Esophagus squamous epithelium (tissue), 5 donors: Measurements from ENCODE around the gene TRIM43. TPM values are rescaled to one million over a fixed set of nuclear protein-coding genes. Genes with fewer than 3 reads are reported as not detected.
"Not testable (repeated sequence)": the region's sequence is repeated elsewhere in the genome, so short reads cannot be mapped to it uniquely, and the experiment has no call there.

Experiments
- DNase-seq: peaks from one replicate; lab custom pipeline; 2025; lab: John Stamatoyannopoulos, UW
- H3K27ac ChIP-seq, 4 donors: fragments of 200-600 bp; sonication (generic); one replicate each; pipeline ENCODE4 v1.5.1; 2016 to 2019; ENCODE audit warnings: mild to moderate bottlenecking in 1 of 4
- H3K27me3 ChIP-seq, 4 donors: fragments of 200-600 bp; sonication (generic); 1 replicate in 3 of 4; 2 replicates in 1 of 4; pipeline versions ENCODE4 v1.5.1 to v1.6.0; 2017 to 2021; ENCODE audit warnings: antibody characterized with exemption in 1 of 4
- H3K36me3 ChIP-seq, 3 donors: fragments of 200-600 bp; sonication (generic); one replicate each; pipeline ENCODE4 v1.5.1; 2016 to 2019
- H3K4me1 ChIP-seq, 3 donors: fragments of 200-600 bp; sonication (generic); one replicate each; pipeline ENCODE4 v1.5.1; 2017 to 2019
- H3K4me3 ChIP-seq, 4 donors: fragments of 200-600 bp; sonication (generic); 1 replicate in 3 of 4; 2 replicates in 1 of 4; pipeline ENCODE4 v1.5.1; 2016 to 2019; ENCODE audit warnings: mild to moderate bottlenecking in 2 of 4, moderate library complexity in 1 of 4
- H3K9me3 ChIP-seq, 3 donors: fragments of 200-600 bp; sonication (generic); one replicate each; pipeline ENCODE4 v1.5.1; 2016 to 2019
- WGBS, 2 donors: methylation state at CpG; one replicate each; pipeline ENCODE4 v1.1.5; 2018; 5-methylcytosine and 5-hydroxymethylcytosine counted together
- intact Hi-C: fragments of 100-400 bp; cut with DNase I; formaldehyde crosslinking; loops from one replicate; pipeline ENCODE4 v1.15.0; 2022
- total RNA-seq, 4 donors: library from RNA; depleted of rRNA; stranded (reverse); fragments of >200 nt; gene quantifications; one replicate each; pipeline ENCODE4 v1.1.0, GENCODE V29; 2016
- donor health status: DM: yes; HTN: yes; CAD: no.

The TRIM43 gene
- total RNA-seq, 4 donors from 2014 or later = not detected

DNA sequence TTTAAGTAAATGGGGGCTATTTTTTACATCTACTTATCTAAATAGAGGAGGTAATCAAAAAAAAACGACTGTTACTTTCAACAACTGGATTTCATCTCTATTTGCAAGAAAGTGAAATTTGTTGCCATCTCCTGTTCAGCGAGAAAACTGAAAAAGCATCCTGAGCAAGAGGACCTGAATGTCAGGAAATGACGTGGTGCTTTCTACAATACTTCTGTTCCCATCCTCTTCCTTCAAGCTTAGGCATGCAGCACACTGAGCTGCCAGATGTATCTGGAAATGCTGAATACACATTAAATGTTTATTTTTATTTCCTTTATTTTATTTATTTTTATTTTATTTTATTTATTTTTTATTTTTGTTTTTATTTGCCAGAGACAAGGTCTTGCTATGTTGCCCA is 21.2 kb downstream of the TRIM43 start:
- H3K4me3 ChIP-seq, H3K4me1 ChIP-seq, H3K27ac ChIP-seq, H3K36me3 ChIP-seq, DNase-seq, H3K9me3 ChIP-seq, H3K27me3 ChIP-seq, intact Hi-C loops: not testable (repeated sequence)
- no CpG with 5 or more reads among the region's 3 CpGs for WGBS, 2 donors

DNA sequence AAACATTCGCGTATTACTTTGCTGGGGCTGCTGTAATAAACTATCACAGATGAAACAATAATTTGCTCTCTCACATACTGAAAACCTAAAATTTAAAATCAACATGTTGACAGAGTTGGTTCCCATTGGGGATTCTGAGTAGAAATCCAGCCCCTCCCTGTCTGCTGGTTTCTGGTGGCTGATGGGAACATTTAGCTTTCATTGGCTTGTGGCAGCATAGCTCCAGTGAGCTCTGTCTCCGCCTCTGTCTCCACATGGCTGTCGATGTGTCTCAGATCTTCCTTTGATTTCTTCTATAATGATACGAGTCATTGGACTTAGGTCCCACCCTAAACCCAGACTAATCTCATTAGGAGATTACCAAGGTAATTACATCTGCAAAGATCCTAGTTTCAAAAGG is 30.9 kb downstream of the TRIM43 start:
- H3K4me3 ChIP-seq, H3K36me3 ChIP-seq, DNase-seq, intact Hi-C loops, H3K9me3 ChIP-seq, H3K27me3 ChIP-seq, H3K4me1 ChIP-seq, H3K27ac ChIP-seq: not testable (repeated sequence)
- WGBS, 2 donors = no CpG with 5 or more reads among the region's 5 CpGs

DNA sequence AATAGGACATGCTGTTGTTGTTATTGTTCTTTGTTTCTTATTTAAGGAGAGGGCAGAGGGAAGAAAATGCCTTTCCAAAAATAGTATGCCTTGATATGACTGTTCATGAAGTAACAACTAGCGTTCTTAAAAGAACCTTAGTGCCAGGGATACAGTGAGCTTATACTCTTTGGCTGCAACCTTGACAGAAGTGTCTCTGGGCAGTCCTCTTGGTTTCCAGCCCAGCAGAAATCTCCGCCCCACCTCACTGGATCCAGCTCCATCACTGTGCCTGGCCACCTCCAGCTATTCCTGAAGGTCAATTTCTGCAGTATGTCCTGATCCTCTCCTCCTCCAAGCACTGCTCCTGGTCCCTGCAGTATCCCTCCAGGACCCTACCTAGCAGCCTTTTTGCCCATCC is 39.2 kb downstream of the TRIM43 start:
- H3K9me3 ChIP-seq, H3K4me1 ChIP-seq, H3K27me3 ChIP-seq, H3K36me3 ChIP-seq, intact Hi-C loops, H3K4me3 ChIP-seq, DNase-seq, H3K27ac ChIP-seq: not testable (repeated sequence)
- no CpG with 5 or more reads among the region's 2 CpGs for WGBS, 2 donors

DNA sequence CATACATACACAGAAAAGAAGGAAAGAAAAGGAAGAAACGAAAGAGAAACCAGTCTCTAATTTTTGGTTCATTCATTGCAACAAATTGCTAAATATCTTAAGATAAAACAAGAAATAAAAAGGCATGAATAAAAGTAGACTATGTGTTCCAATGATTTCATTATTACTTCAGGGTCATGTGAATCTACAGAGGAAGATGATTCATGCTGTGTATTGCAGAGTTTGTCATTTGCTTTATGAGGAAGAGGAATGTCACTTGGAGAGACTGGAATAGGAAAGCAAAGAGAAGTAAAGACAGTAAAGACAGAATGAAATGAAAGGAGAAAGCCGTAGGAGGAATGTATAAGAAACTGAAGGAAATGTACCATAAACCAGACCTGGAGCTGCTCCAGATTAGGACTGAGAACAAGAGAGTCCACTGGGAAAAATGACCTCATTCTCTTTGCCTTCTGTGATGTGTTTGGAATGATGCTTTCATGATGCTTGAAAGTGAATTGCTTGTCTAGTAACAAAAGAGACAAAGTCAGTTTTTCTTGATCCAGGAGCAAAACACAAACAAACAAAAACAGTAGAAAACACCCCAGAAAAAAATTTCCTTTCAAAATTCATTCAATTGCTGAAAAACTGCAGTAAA is 41.9 kb downstream of the TRIM43 start:
- H3K9me3 ChIP-seq, DNase-seq, H3K4me3 ChIP-seq, H3K36me3 ChIP-seq, intact Hi-C loops, H3K4me1 ChIP-seq, H3K27ac ChIP-seq, H3K27me3 ChIP-seq: not testable (repeated sequence)
- WGBS, 2 donors = no CpG with 5 or more reads among the region's 2 CpGs

DNA sequence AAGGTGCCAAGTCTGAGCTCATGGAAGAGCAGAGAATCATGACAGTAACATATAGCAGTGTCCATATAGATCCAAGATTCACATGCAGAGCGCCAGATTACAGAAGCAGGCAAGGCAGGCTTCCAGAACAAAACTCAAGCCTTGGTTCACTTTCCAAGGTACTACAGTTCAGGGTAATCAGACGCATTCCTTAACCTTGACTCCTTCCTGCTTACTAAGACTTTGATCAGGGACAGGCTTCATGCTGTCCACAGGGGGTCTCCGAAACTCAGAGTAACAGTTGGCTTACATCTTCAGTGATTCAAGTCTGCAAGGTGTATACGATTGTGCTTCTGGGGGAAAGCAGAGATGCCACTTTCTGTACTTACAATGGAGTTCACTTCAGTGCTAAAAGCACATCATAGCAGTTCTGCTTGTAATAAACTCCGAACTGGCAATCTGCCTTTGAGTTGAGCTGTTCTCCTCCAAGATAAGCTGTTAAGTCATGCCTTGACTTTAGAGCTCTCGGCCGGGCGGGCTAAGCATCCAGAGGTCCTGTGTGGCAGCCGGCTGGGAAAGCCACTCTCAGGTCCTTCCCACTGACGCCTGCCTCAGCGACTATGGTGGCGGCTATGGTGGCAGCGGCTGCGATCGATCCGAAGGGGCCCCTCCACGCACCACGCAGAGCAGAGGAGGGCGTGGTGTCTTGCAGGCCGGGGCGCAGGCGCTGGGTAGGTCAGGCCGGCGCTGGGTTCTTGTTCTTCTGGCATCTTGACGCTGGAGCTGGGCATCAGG is 48.9 kb downstream of the TRIM43 start:
- intact Hi-C loops, DNase-seq: not testable (repeated sequence)

DNA sequence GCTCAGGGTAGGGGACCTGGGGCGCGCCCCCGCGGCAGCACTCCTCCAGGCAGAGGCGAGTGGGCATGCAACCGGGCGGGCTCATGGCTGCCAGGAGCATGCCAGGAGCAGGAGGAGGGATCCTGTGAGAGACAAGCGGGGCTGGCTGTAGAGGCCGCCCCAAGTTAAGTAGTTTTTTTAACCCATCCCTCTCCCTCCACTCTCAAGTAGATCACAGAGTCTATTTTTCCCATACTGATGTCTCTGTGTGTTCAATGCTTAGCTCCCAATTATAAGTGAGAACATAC is 49.4 kb downstream of the TRIM43 start:
- H3K4me3 ChIP-seq, DNase-seq, H3K9me3 ChIP-seq, H3K36me3 ChIP-seq, intact Hi-C loops, H3K27ac ChIP-seq, H3K27me3 ChIP-seq, H3K4me1 ChIP-seq: not testable (repeated sequence)
- no CpG with 5 or more reads among the region's 9 CpGs for WGBS, 2 donors

More for the DNA sequence above, 48.9 kb downstream of the TRIM43 start:
- not testable (repeated sequence) for H3K9me3 ChIP-seq, H3K4me3 ChIP-seq, H3K27me3 ChIP-seq, H3K4me1 ChIP-seq, H3K27ac ChIP-seq, H3K36me3 ChIP-seq
- 100% methylated on average over 1 of the region's 25 CpGs; no CpG with 5 or more reads in 1 of the 2 donors for WGBS, 2 donors

DNA sequence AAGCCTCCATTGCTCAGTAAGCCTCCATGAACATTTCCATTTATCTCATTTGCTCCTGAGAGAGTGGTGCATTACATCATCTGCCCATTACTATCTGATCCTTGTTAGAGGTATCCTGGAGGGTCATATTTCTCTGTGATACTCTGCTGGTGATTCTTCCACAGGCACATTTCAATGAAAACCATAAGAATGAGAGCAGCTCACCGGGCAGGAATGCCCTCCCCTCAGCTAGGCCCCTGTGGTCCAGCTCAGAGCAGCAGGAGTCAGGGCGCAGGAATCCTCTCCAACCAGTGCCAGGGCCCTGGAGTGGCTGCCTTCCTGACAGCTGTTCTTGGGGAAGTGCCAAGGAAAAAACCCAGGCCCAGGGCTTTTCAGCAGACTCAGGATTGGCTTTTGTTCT is 50.0 kb downstream of the TRIM43 start:
- intact Hi-C loops, H3K27me3 ChIP-seq, H3K4me3 ChIP-seq, H3K27ac ChIP-seq, H3K36me3 ChIP-seq, DNase-seq, H3K9me3 ChIP-seq, H3K4me1 ChIP-seq: not testable (repeated sequence)
- no CpG with 5 or more reads among the region's 2 CpGs for WGBS, 2 donors

DNA sequence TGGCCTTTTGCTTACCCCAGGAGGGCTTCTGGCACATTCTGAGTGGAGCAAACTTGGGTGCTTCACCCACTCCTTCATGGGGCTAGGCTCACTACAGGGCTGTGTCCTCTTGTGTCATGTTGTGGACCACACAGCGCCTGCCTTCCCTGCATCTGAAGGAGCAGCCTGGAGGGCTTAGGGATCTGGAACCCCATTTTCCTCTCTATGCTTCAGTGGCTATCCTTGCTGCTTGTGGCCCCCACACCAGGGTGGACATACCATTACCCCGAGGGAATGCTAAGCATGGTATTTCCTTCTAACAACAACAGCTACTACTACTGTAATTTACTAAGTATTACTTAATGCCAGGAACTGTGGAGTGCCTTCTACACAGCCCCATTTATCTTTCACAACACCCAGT is 50.6 kb downstream of the TRIM43 start:
- no CpG with 5 or more reads among the region's 2 CpGs for WGBS, 2 donors
- H3K27ac ChIP-seq = peak overlapping the region in 1 of 4 donors; percentile 14
- H3K4me1 ChIP-seq, H3K27me3 ChIP-seq, H3K36me3 ChIP-seq, DNase-seq, H3K9me3 ChIP-seq, intact Hi-C loops, H3K4me3 ChIP-seq: not testable (repeated sequence)

DNA sequence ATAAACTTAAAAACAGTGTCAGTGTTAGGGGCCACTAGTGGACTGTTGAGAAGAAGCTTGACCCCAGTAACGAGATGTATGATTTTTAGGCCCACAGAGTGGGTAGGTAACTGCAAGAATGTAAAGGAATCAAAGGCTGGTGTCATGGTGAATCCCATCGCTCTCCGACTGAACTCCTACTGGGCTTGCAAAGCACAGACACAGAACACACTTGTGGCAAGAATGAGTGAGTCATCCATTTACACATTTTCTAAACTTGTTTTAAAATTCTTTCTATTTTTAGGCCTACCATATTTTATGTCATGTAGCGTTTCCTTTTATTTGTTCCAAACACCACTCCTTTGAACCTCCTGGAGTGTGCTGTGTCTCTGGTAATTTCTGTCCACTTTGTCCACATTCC is 51.1 kb downstream of the TRIM43 start:
- H3K27me3 ChIP-seq, intact Hi-C loops, H3K36me3 ChIP-seq, H3K4me1 ChIP-seq, H3K27ac ChIP-seq, DNase-seq, H3K9me3 ChIP-seq, H3K4me3 ChIP-seq: not testable (repeated sequence)
- 88% methylated on average over 1 of the region's 4 CpGs; no CpG with 5 or more reads in 1 of the 2 donors for WGBS, 2 donors

DNA sequence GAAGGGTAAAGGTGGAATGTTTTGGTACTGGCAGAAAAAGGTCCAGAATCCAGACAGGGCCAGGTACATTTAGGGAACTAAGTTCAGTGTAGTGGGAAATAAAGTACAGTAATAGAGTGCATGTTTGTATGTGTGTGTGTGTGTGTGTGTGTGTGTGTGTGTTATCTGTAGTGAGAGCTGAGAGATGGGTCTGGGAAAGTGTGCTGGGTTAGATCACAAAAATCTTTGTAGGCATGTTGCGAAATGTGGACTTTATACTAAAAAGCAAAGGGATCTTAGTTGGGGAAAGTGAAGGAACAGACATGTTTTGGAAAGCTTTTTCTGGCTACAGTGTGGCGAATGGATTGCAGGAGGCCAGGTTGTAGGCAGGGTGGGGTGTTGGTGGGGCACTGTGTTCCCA is 53.5 kb downstream of the TRIM43 start:
- no CpG with 5 or more reads among the region's 2 CpGs for WGBS, 2 donors
- H3K4me1 ChIP-seq, H3K36me3 ChIP-seq, H3K9me3 ChIP-seq, H3K27ac ChIP-seq, H3K27me3 ChIP-seq, DNase-seq, H3K4me3 ChIP-seq, intact Hi-C loops: not testable (repeated sequence)

DNA sequence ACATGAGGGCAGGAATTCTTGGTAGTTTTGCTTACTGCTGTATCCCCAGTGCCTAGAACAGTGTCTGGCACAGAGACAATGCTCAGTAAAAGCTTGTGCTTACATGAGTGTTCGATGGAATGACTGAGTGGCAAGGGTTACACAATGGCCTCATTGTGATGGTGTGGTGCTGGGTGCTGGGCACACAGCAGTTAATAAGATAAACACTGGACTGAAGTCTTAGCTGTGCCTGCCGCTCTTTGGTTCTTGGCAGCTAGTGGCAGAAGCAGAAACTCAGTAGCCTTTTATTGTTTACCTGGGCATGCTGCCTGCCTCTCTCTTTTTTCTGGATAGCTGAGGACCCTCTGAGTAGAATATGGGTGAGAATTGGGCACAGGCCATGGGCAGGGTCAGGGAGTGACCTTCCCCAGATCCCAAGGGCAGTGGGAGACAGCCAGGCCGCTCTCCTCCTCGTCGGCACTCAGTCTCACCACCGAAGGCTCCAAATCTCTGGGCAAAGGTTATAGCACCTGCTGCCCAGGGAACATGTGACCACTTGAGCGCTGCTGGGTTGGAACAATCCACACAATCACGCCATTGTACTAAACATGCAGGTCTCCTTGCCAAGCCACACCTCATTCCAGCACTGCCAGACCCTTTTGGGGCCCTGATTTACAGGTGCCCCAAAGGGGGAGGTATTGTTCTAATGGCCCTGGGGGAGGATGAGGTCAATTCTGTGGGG is 54.6 kb downstream of the TRIM43 start:
- H3K27me3 ChIP-seq, intact Hi-C loops, H3K36me3 ChIP-seq, H3K4me1 ChIP-seq, DNase-seq, H3K9me3 ChIP-seq, H3K4me3 ChIP-seq, H3K27ac ChIP-seq: not testable (repeated sequence)
- WGBS, 2 donors = no CpG with 5 or more reads among the region's 8 CpGs

DNA sequence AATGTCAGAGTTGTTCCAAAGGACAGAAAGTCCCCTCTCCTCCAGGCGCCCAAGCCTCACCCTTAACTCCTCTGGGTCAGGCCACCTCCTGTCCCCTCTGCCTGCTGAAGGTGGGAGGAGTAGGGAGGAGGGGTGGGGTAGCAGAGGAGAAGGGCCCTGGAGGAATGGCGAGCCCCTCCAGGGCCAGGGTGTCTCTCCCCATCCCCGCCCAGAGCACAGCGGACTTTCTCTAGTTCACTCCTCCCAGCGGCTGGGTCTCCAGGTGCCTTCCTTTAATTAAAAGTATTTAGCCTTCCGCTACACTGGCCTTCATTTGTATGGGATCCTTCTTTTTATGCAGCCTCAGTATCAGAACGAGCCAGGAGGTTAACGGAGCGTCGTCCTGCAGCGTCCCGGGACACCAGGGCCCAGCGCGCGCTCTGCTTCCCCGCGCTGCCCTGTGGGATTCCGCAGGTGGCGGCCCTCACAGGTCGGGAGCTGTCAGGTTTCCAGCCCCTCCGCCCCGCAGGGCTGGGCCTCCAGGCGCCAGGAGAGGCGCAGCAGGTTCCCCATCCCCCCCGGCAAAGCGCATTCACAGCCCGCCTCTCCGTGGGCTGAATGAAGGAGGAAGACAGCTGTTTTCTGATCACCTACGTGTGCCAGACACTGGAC is 57.2 kb downstream of the TRIM43 start:
- H3K27me3 ChIP-seq, H3K4me3 ChIP-seq, H3K9me3 ChIP-seq, H3K36me3 ChIP-seq, intact Hi-C loops, H3K4me1 ChIP-seq, DNase-seq, H3K27ac ChIP-seq: not testable (repeated sequence)
- 20 to 54% methylated on average over 2 to 5 of the region's 29 CpGs for WGBS, 2 donors
